HepG2 (cell line): ENCODE measurements around the gene KRTAP29-1. TPM values are rescaled to one million over a fixed set of nuclear protein-coding genes. Genes with fewer than 3 reads are reported as not detected.

Source experiments
- ATAC-seq: fragments of 200-7000 bp; cut with Tn5 transposase; 3 replicates; pipeline ENCODE4 v1.9.1; 2020; ENCODE audit warnings: mild to moderate bottlenecking, moderate library complexity
- BruUV-seq: library from RNA; stranded (reverse); fragments of 400-500 nt; replicated peaks from 2 replicates; lab custom pipeline; 2021; lab: Mats Ljungman, UMichigan
- CTCF ChIA-PET: fragments of 300-600 bp; formaldehyde crosslinking; extraction: SDS; loops from one replicate; lab custom pipeline; 2021; ENCODE audit warnings: low total read pairs, inconsistent platforms, low intra/inter-chr PET ratio; lab: Yijun Ruan, JAX
- POLR2A ChIA-PET: fragments of 350-600 bp; sonication (Branson Sonifier 250); formaldehyde crosslinking; loops from one replicate; lab custom pipeline; 2020; ENCODE audit warnings: antibody characterized with exemption, inconsistent platforms; lab: Yijun Ruan, JAX
- DNase-seq: peaks from one replicate; pipeline ENCODE4 v3.0.0-alpha.2; 2015; ENCODE audit warnings: low spot score
- FAIRE-seq: peaks from 3 replicates; lab custom pipeline; 2011; peaks lifted over from hg19 to GRCh38; lab: Jason Lieb, UNC
- H2AFZ ChIP-seq: one replicate; pipeline ENCODE4 v1.6.1; 2011; ENCODE audit warnings: low read length, inconsistent platforms
- H3K27ac ChIP-seq: fragments of 300-600 bp; 3 replicates; pipeline ENCODE4 v1.8.0; 2011; ENCODE audit warnings: mixed run types, mild to moderate bottlenecking, mixed read lengths, low read length, inconsistent platforms; ENCODE audit not compliant: insufficient read depth; ENCODE audit errors: extremely low read length
- H3K27me3 ChIP-seq, 2 experiments: fragments of 200-600 bp in 1 of 2; 2 replicates in 1 of 2; 3 replicates in 1 of 2; pipeline versions ENCODE4 v1.6.0 to v1.8.0; 2011; ENCODE audit warnings: low read length in 2 of 2, mild to moderate bottlenecking in 2 of 2, moderate library complexity in 2 of 2, inconsistent platforms in 1 of 2; ENCODE audit not compliant: insufficient read depth in 2 of 2, control insufficient read depth in 1 of 2
- H3K36me3 ChIP-seq, 2 experiments: fragments of 200-600 bp in 1 of 2; replicated peaks in 1 of 2; 2 replicates in 1 of 2; 3 replicates in 1 of 2; pipeline versions ENCODE4 v1.5.1 to v1.8.0; 2011; ENCODE audit warnings: low read length in 2 of 2, inconsistent platforms in 1 of 2; ENCODE audit not compliant: insufficient read depth in 2 of 2, control insufficient read depth in 1 of 2
- H3K4me1 ChIP-seq: 2 replicates; pipeline ENCODE4 v1.5.1; 2012; ENCODE audit warnings: low read length, inconsistent platforms; ENCODE audit not compliant: insufficient read depth
- H3K4me2 ChIP-seq: 2 replicates; pipeline ENCODE4 v1.6.0; 2011; ENCODE audit warnings: low read depth, low read length, inconsistent platforms
- H3K4me3 ChIP-seq, 3 experiments: fragments of 200-600 bp in 1 of 3; sonication (generic), shearing (Covaris generic) in 1 of 3; replicated peaks in 1 of 3; 2 replicates each; pipeline ENCODE4 v1.5.1; 2011 to 2016; ENCODE audit warnings: low read length in 3 of 3, inconsistent platforms in 2 of 3, low read depth in 2 of 3, mild to moderate bottlenecking in 2 of 3, control low read depth in 1 of 3, mixed read lengths in 1 of 3; ENCODE audit not compliant: insufficient read depth in 1 of 3
- H3K79me2 ChIP-seq: one replicate; pipeline ENCODE4 v1.6.1; 2011; ENCODE audit warnings: low read length, inconsistent platforms; ENCODE audit not compliant: insufficient read depth
- H3K9ac ChIP-seq: 2 replicates; pipeline ENCODE4 v1.6.0; 2011; ENCODE audit warnings: mild to moderate bottlenecking, low read depth, low read length, inconsistent platforms; ENCODE audit not compliant: insufficient read depth
- H3K9me3 ChIP-seq: 2 replicates; pipeline ENCODE4 v1.5.1; 2012; ENCODE audit warnings: mild to moderate bottlenecking, low read length
- H4K20me1 ChIP-seq: 2 replicates; pipeline ENCODE4 v1.6.0; 2011; ENCODE audit warnings: inconsistent platforms, mild to moderate bottlenecking, low read length, moderate library complexity; ENCODE audit not compliant: insufficient read depth
- ARID2 ChIP-seq: sonication (generic); formaldehyde crosslinking; IDR thresholded peaks from 2 replicates; pipeline ENCODE4 v1.8.1; 2022; ENCODE audit warnings: mild to moderate bottlenecking, missing genetic modification reagents, borderline replicate concordance
- FOXA1 ChIP-seq, 2 experiments: fragments of 450-650 bp in 1 of 2; sonication (generic) in 1 of 2; formaldehyde crosslinking in 1 of 2; IDR thresholded peaks; 2 replicates each; pipeline versions ENCODE4 v1.4.0 to v1.6.1; 2016 to 2020; ENCODE audit warnings: missing genetic modification reagents in 1 of 2
- HDAC6 ChIP-seq: fragments of 200-600 bp; sonication (generic); IDR thresholded peaks from 2 replicates; pipeline ENCODE4 v1.7.0; 2017; ENCODE audit warnings: mild to moderate bottlenecking, antibody characterized with exemption, low read length, low read depth
- IKZF4 ChIP-seq: sonication (generic); formaldehyde crosslinking; IDR thresholded peaks from 2 replicates; pipeline ENCODE4 v1.5.1; 2020; ENCODE audit warnings: borderline replicate concordance, mild to moderate bottlenecking, low read depth, missing genetic modification reagents; ENCODE audit errors: not compliant biosample characterization
- KLF15 ChIP-seq: sonication (generic); formaldehyde crosslinking; IDR thresholded peaks from 2 replicates; pipeline ENCODE4 v1.8.1; 2023; ENCODE audit warnings: borderline replicate concordance, mild to moderate bottlenecking, inconsistent platforms, missing genetic modification reagents, mixed read lengths
- LCORL ChIP-seq, 2 experiments: fragments of 450-650 bp in 1 of 2; sonication (generic) in 1 of 2; formaldehyde crosslinking in 1 of 2; IDR thresholded peaks; 2 replicates each; pipeline versions ENCODE4 v1.5.0 to v1.6.1; 2017 to 2020; ENCODE audit warnings: antibody characterized with exemption in 1 of 2, missing genetic modification reagents in 1 of 2
- MEF2D ChIP-seq: sonication (generic); formaldehyde crosslinking; IDR thresholded peaks from 2 replicates; pipeline ENCODE4 v1.5.1; 2020; ENCODE audit warnings: mild to moderate bottlenecking, missing genetic modification reagents
- NCOA2 ChIP-seq: sonication (generic); formaldehyde crosslinking; IDR thresholded peaks from 2 replicates; pipeline ENCODE4 v1.8.0; 2022; ENCODE audit warnings: inconsistent platforms
- SATB2 ChIP-seq: sonication (generic); formaldehyde crosslinking; IDR thresholded peaks from 2 replicates; pipeline ENCODE4 v1.5.0; 2020; ENCODE audit warnings: missing genetic modification reagents
- SRSF1 ChIP-seq: fragments of 200-400 bp; formaldehyde crosslinking; optimal IDR thresholded peaks from 2 replicates; pipeline ENCODE3; 2017; ENCODE audit warnings: mild to moderate bottlenecking, low read depth, low read length, moderate library complexity
- U2AF2 ChIP-seq: fragments of 200-400 bp; formaldehyde crosslinking; IDR thresholded peaks from 2 replicates; pipeline ENCODE4 v1.6.1; 2017; ENCODE audit warnings: low read depth, mild to moderate bottlenecking, low read length
- ZNF138 ChIP-seq: sonication (generic); formaldehyde crosslinking; IDR thresholded peaks from 2 replicates; pipeline ENCODE4 v1.5.0; 2020; ENCODE audit warnings: mild to moderate bottlenecking, low read depth, missing genetic modification reagents
- ZNF326 ChIP-seq: sonication (generic); formaldehyde crosslinking; IDR thresholded peaks from 2 replicates; pipeline ENCODE4 v1.4.0; 2020; ENCODE audit warnings: missing genetic modification reagents, borderline replicate concordance
- ZNF589 ChIP-seq: sonication (generic); formaldehyde crosslinking; conservative IDR thresholded peaks from 2 replicates; pipeline ENCODE4 v1.8.0; 2022; ENCODE audit warnings: mild to moderate bottlenecking, moderate library complexity, missing genetic modification reagents
- ZNF615 ChIP-seq: sonication (generic); formaldehyde crosslinking; IDR thresholded peaks from 2 replicates; pipeline ENCODE4 v1.5.0; 2020; ENCODE audit warnings: mild to moderate bottlenecking, missing genetic modification reagents, borderline replicate concordance
- ZSCAN9 ChIP-seq: IDR thresholded peaks from 2 replicates; pipeline ENCODE4 v1.6.1; 2016; ENCODE audit warnings: borderline replicate concordance
- WGBS: methylation state at CpG from one replicate; pipeline ENCODE4 v1.1.6; 2017; ENCODE audit warnings: low lambda C conversion rate; 5-methylcytosine and 5-hydroxymethylcytosine counted together
- in situ Hi-C: cut with HindIII; loops from 2 replicates; pipeline ENCODE4 v1.10.0; 2017; ENCODE audit warnings: low pct_unique_long_range_greater_than_20kb; ENCODE audit not compliant: extremely low pct_ligation_motif_present
- intact Hi-C: fragments of 100-400 bp; cut with micrococcal nuclease; formaldehyde crosslinking; loops from one replicate; pipeline ENCODE4 v1.10.0; 2022; ENCODE audit not compliant: unreplicated experiment
- polyA plus RNA-seq, 8 experiments: library from polyadenylated mRNA; depleted of rRNA in 3 of 8; stranded (reverse) in 7 of 8; unstranded in 1 of 8; fragments of >200 nt; fragmentation: Illumina TruSeq in 4 of 8; extraction: Trizol in 4 of 8; gene quantifications; 2 replicates each; pipeline versions ENCODE4 v1.2.1 to v1.2.3, GENCODE V29; 2011 to 2016; ENCODE audit warnings: low read depth in 4 of 8, missing spikeins in 1 of 8, mixed read lengths in 1 of 8; ENCODE audit not compliant: insufficient read depth in 1 of 8
- total RNA-seq, 5 experiments: library from RNA; depleted of rRNA; stranded (reverse); fragments of >200 nt; fragmentation: Illumina TruSeq; extraction: Trizol; gene quantifications; 2 replicates each; pipeline ENCODE4 v1.2.3, GENCODE V29; 2016; ENCODE audit warnings: low read depth in 1 of 5
- TF ChIP-seq, protein P1 (sequence below): IDR thresholded peaks from 2 replicates; pipeline ENCODE4 v1.6.1; 2016; ENCODE audit warnings: low read depth, borderline replicate concordance
- TF ChIP-seq, protein P2 (sequence below): sonication (generic); formaldehyde crosslinking; IDR thresholded peaks from 2 replicates; pipeline ENCODE4 v1.4.0; 2020; ENCODE audit warnings: mild to moderate bottlenecking, missing genetic modification reagents, borderline replicate concordance
- TF ChIP-seq, protein P3 (sequence below): sonication (generic); formaldehyde crosslinking; IDR thresholded peaks from 2 replicates; pipeline ENCODE4 v1.5.0; 2020; ENCODE audit warnings: missing genetic modification reagents

KRTAP29-1 gene
- total and polyA plus RNA-seq, 2 of the 13 experiments (the other 11 are each of a cell fraction or from before 2014, with no cell fraction given) = not detected

DNA sequence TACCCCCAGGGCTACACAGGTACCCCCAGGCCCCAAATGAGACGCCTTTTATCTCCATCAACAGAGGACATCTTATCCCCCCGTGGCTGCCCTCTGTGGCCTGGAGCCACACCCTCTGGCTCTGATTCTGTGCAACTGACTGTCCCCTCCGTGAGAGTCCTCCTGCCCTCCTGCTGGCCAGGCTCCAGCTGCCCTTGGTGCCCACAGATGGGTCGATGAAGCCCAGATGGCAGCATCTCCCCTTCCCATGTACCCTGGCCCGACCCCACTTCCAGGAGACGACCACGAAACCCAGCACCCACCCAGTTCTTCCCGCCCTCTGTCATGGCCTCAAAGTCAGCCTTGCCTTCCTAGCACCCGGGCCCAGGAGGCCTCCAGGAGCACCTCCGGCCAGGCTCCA, 22.5 kb upstream of the KRTAP29-1 start:
- Histone ChIP-seq H3K27ac (no peak overlapping the region), H3K9ac (no peak overlapping the region), H3K4me2 (no peak overlapping the region), H3K79me2 (no peaks in the 10 kb centered on the region), H3K36me3 (no peaks in the 10 kb centered on the region), H2AFZ (no peak overlapping the region), H3K27me3 (0 out of 5 replicates have a peak, but pooled peaks cover 0 to 5% of the 10 kb centered on the region in 2 experiments), H3K4me1 (no peaks in the 10 kb centered on the region), H3K9me3 (no peaks in the 10 kb centered on the region), H4K20me1 (no peaks in the 10 kb centered on the region), H3K4me3 (no peak overlapping the region)
- ChIA-PET CTCF (no interaction called here), POLR2A (no interaction called here)
- no peak for DNase-seq
- 32% methylated on average over 9 of the region's 10 CpGs for WGBS
- BruUV-seq = no TSS peak
- intact Hi-C loops (no loop called here), in situ Hi-C loops (no loop called here)
- no peak for FAIRE-seq
- ATAC-seq = no peak
- no peak for TF ChIP-seq LCORL (IDR thresholded peaks at IDR 0.05)
- TF ChIP-seq LCORL (CRISPR knock-in tag; IDR thresholded peaks at IDR 0.05) = no peak
- TF ChIP-seq ZNF326 = no peak
- no peak for TF ChIP-seq FOXA1 (IDR thresholded peaks at IDR 0.05)
- TF ChIP-seq FOXA1 (CRISPR knock-in tag; IDR thresholded peaks at IDR 0.05) = no peak
- TF ChIP-seq, protein P1, sequence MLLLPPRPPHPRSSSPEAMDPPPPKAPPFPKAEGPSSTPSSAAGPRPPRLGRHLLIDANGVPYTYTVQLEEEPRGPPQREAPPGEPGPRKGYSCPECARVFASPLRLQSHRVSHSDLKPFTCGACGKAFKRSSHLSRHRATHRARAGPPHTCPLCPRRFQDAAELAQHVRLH = no peak
- TF ChIP-seq, protein P2, sequence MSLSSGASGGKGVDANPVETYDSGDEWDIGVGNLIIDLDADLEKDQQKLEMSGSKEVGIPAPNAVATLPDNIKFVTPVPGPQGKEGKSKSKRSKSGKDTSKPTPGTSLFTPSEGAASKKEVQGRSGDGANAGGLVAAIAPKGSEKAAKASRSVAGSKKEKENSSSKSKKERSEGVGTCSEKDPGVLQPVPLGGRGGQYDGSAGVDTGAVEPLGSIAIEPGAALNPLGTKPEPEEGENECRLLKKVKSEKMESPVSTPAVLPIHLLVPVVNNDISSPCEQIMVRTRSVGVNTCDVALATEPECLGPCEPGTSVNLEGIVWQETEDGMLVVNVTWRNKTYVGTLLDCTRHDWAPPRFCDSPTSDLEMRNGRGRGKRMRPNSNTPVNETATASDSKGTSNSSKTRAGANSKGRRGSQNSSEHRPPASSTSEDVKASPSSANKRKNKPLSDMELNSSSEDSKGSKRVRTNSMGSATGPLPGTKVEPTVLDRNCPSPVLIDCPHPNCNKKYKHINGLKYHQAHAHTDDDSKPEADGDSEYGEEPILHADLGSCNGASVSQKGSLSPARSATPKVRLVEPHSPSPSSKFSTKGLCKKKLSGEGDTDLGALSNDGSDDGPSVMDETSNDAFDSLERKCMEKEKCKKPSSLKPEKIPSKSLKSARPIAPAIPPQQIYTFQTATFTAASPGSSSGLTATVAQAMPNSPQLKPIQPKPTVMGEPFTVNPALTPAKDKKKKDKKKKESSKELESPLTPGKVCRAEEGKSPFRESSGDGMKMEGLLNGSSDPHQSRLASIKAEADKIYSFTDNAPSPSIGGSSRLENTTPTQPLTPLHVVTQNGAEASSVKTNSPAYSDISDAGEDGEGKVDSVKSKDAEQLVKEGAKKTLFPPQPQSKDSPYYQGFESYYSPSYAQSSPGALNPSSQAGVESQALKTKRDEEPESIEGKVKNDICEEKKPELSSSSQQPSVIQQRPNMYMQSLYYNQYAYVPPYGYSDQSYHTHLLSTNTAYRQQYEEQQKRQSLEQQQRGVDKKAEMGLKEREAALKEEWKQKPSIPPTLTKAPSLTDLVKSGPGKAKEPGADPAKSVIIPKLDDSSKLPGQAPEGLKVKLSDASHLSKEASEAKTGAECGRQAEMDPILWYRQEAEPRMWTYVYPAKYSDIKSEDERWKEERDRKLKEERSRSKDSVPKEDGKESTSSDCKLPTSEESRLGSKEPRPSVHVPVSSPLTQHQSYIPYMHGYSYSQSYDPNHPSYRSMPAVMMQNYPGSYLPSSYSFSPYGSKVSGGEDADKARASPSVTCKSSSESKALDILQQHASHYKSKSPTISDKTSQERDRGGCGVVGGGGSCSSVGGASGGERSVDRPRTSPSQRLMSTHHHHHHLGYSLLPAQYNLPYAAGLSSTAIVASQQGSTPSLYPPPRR (CRISPR knock-in tag) = no peak
- no peak for TF ChIP-seq ZSCAN9 (CRISPR knock-in tag)
- no peak for TF ChIP-seq ZNF615 (CRISPR knock-in tag)
- TF ChIP-seq, protein P3, sequence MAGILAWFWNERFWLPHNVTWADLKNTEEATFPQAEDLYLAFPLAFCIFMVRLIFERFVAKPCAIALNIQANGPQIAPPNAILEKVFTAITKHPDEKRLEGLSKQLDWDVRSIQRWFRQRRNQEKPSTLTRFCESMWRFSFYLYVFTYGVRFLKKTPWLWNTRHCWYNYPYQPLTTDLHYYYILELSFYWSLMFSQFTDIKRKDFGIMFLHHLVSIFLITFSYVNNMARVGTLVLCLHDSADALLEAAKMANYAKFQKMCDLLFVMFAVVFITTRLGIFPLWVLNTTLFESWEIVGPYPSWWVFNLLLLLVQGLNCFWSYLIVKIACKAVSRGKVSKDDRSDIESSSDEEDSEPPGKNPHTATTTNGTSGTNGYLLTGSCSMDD (CRISPR knock-in tag) = no peak
- TF ChIP-seq SRSF1 = no peak
- TF ChIP-seq IKZF4 (CRISPR knock-in tag) = no peak
- no peak for TF ChIP-seq ARID2 (CRISPR knock-in tag)
- no peak for TF ChIP-seq U2AF2
- no peak for TF ChIP-seq KLF15 (CRISPR knock-in tag)
- TF ChIP-seq ZNF589 (CRISPR knock-in tag) = no peak
- TF ChIP-seq HDAC6 = no peak
- no peak for TF ChIP-seq SATB2 (CRISPR knock-in tag)
- no peak for TF ChIP-seq ZNF138 (CRISPR knock-in tag)
- no peak for TF ChIP-seq NCOA2 (CRISPR knock-in tag)
- no peak for TF ChIP-seq MEF2D (CRISPR knock-in tag)
